Activated naive CD4-positive, alpha-beta T cell treated with anti-CD3 and anti-CD28 coated beads, Interleukin-2, amount 10 ng/mL, durations not matched to agents 7 days and 5 days (primary cell): ENCODE measurements around the gene OBSCN.
"Not testable (repeated sequence)": the region's sequence is repeated elsewhere in the genome, so short reads cannot be mapped to it uniquely, and the experiment has no call there.

Experiments
- CTCF ChIA-PET: fragments of 350-600 bp; sonication (Branson Sonifier 250); formaldehyde crosslinking; loops from one replicate; lab custom pipeline; 2021; ENCODE audit warnings: antibody characterized with exemption; lab: Charles Lee
- DNase-seq: peaks from one replicate; pipeline ENCODE4 v3.0.0-alpha.2; 2020
- H3K27ac Mint-ChIP-seq: one replicate; pipeline ENCODE4 v1.8.0; 2021; ENCODE audit warnings: mild to moderate bottlenecking, moderate library complexity, mixed read lengths
- H3K27me3 Mint-ChIP-seq: one replicate; pipeline ENCODE4 v1.8.0; 2021; ENCODE audit warnings: mild to moderate bottlenecking, mixed read lengths
- H3K36me3 Mint-ChIP-seq: one replicate; pipeline ENCODE4 v1.8.0; 2021; ENCODE audit warnings: mixed read lengths
- H3K4me1 Mint-ChIP-seq: one replicate; pipeline ENCODE4 v1.8.0; 2021; ENCODE audit warnings: mixed read lengths
- H3K4me3 Mint-ChIP-seq: one replicate; pipeline ENCODE4 v1.8.0; 2021; ENCODE audit warnings: mild to moderate bottlenecking, moderate library complexity, mixed read lengths
- H3K9me3 Mint-ChIP-seq: one replicate; pipeline ENCODE4 v1.8.0; 2021; ENCODE audit warnings: mixed read lengths

Gene OBSCN

DNA sequence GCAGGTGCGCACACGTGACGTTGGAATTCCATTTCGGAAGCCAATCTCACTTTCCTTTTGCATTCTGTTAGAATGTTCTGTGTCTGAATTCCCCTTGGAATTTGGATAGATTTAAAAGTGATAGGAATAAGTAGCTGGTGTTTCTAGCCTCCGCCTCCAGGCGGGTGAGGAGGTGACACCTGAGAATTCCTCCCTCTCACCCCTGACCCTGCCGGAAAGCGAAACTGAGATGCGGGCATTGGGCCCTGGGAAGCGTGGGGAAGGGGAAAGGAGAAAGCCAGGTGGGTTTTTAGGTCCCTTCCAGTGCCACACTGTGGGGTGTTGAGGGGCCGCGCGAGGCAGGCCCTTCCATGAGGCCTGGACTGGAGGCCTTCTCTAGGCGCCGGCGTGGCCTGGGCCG lies 61.6 kb downstream of the OBSCN start:
- H3K4me3 Mint-ChIP-seq, H3K36me3 Mint-ChIP-seq, H3K27me3 Mint-ChIP-seq, CTCF ChIA-PET, H3K27ac Mint-ChIP-seq, H3K9me3 Mint-ChIP-seq, DNase-seq, H3K4me1 Mint-ChIP-seq: not testable (repeated sequence)

DNA sequence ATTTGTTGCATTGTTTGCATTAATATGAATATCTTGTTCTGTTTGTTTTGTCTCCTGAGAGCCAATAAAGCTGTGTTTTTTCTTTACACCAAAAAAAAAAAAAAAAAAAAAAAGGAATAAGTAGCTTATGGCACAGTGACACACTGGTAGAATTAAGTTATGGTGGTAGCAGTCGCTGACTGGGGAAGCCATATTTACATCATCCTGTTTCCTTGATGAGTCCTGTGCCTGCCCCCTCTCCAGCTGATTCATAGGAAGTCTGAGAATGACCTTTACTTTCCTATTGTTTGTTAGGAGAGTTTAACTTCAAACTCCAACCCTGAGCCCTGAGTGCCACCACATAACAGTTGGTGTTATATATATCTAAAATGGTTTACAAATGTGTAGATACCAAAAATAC lies 62.2 kb downstream of the OBSCN start:
- no peak for DNase-seq
- H3K4me1 Mint-ChIP-seq = peaks cover 10% of the 10 kb centered on the region
- H3K36me3 Mint-ChIP-seq = peaks cover 3% of the 10 kb centered on the region
- H3K27ac Mint-ChIP-seq = no peak overlapping the region
- CTCF ChIA-PET = no interaction called here
- H3K27me3 Mint-ChIP-seq = no peaks in the 10 kb centered on the region
- no peaks in the 10 kb centered on the region for H3K9me3 Mint-ChIP-seq
- no peak overlapping the region for H3K4me3 Mint-ChIP-seq

DNA sequence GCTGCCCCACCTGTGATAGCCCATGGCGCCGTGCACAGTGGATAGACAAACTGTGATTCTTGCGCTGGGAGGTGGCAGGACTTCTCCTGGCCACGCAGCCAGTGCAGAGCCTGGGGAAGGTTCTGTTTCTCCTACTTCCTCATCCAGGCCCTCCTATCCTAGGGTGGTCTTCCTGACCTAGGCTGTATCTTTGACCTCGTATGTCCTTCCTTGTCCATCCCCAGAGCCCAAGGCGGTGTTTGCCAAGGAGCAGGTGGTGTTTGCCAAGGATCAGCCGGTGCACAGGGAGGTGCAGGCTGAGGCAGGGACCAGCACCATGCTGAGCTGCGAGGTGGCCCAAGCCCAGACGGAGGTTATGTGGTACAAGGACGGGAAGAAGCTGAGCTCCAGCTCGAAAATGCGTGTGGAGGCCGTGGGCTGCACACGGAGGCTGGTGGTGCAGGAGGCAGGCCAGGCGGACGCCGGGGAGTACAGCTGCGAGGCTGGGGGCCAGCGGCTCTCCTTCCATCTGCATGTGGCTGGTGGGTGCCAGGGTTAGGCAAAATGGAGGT lies 63.9 kb downstream of the OBSCN start:
- Mint-ChIP-seq H3K27me3 (no peaks in the 10 kb centered on the region), H3K36me3 (peaks cover 3% of the 10 kb centered on the region), H3K9me3 (no peaks in the 10 kb centered on the region), H3K27ac (no peak overlapping the region), H3K4me3 (no peak overlapping the region), H3K4me1 (peaks cover 15% of the 10 kb centered on the region)
- CTCF ChIA-PET = interaction anchor here (1.5 kb wide), 1 partner anchor 18 kb away, joined by 3 read pairs; no protein-coding TSS in a partner anchor
- no peak for DNase-seq

DNA sequence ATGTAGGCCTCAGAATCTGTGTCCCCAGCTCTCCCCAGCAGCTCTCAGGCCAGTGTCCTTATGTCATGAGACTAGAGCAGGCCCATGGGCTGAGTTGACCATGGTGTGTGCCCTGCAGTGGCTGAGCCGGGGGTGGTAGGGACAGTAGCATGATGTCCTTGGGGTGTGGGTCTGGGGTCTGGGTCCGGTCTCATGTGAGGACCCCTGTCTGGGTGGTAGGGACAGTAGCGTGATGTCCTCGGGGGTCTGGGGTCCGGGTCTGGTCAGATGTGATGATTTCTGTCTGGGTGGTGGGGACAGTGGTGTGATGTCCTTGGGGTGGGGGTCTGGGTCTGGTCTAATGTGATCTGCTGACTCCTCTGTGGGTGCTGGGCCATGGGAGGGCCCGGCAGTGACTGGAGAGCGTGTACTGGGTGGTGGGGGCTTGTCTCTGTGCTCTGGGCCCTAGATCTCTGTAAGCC lies 64.5 kb downstream of the OBSCN start:
- no peak overlapping the region for H3K4me3 Mint-ChIP-seq
- H3K36me3 Mint-ChIP-seq = peaks cover 3% of the 10 kb centered on the region
- CTCF ChIA-PET = interaction anchor here (1.5 kb wide), 1 partner anchor 19 kb away, joined by 3 read pairs; no protein-coding TSS in a partner anchor
- DNase-seq = no peak
- H3K27me3 Mint-ChIP-seq = no peaks in the 10 kb centered on the region
- H3K27ac Mint-ChIP-seq = no peak overlapping the region
- H3K4me1 Mint-ChIP-seq = peaks cover 15% of the 10 kb centered on the region
- no peaks in the 10 kb centered on the region for H3K9me3 Mint-ChIP-seq

DNA sequence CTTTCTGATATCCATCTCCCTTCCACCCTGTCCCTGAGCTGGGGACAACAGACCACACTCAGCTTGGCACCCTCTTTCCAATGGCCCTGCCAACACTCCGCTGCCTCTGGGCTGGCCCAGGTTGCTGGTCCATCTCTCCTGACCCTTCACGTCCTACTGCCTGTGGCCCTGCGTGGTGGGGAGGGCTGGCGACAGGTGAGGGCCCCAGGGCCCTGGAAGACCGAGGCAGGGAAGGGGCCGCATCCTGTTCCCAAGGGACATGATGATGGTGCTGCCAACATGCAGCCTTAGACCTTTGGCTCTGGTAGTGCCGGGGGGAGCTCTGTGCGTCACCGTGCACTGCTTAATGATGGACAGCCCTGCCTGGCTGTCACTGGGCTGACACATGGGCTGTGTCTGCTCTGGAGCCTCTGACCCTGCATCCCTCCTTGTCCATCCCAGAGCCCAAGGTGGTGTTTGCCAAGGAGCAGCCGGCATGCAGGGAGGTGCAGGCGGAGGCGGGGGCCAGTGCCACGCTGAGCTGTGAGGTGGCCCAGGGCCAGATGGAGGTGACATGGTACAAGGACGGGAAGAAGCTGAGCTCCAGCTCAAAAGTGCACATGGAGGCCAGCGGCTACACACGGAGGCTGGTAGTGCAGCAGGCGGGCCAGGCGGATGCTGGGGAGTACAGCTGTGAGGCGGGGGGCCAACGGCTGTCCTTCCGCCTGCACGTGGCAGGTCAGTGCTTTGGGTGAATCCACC lies 65.2 kb downstream of the OBSCN start:
- CTCF ChIA-PET = interaction anchor here (1.5 kb wide), 1 partner anchor 19 kb away, joined by 3 read pairs; no protein-coding TSS in a partner anchor
- H3K4me3 Mint-ChIP-seq = no peak overlapping the region

DNA sequence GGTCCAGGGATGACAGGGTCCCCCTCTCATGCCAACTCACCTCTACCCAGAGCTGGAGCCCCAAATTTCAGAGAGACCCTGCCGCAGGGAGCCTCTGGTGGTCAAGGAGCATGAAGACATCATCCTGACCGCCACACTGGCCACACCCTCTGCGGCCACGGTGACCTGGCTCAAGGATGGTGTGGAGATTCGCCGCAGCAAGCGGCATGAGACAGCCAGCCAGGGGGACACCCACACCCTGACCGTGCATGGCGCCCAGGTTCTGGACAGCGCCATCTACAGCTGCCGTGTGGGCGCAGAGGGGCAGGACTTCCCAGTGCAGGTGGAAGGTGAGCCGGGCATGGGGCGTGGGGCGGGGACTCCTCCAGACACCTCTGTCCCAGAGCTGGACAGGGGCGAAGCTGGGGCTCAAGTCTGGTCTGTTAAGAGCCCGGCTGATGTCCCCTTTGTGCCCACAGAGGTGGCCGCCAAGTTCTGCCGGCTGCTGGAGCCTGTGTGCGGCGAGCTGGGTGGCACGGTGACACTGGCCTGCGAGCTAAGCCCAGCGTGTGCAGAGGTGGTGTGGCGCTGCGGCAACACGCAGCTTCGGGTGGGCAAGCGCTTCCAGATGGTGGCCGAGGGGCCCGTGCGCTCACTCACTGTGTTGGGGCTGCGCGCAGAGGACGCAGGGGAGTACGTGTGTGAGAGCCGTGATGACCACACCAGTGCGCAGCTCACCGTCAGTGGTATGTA lies 66.0 kb downstream of the OBSCN start:
- DNase-seq = no peak
- Mint-ChIP-seq H3K4me3 (no peak overlapping the region), H3K27ac (no peak overlapping the region), H3K9me3 (no peaks in the 10 kb centered on the region), H3K4me1 (peaks cover 13% of the 10 kb centered on the region), H3K36me3 (peaks cover 3% of the 10 kb centered on the region), H3K27me3 (no peaks in the 10 kb centered on the region)
- CTCF ChIA-PET = no interaction called here

More for the DNA sequence above, 65.2 kb downstream of the OBSCN start:
- H3K27me3 Mint-ChIP-seq = no peaks in the 10 kb centered on the region
- H3K27ac Mint-ChIP-seq = no peak overlapping the region
- H3K36me3 Mint-ChIP-seq = peaks cover 3% of the 10 kb centered on the region
- H3K4me1 Mint-ChIP-seq = peaks cover 13% of the 10 kb centered on the region
- H3K9me3 Mint-ChIP-seq = no peaks in the 10 kb centered on the region
- no peak for DNase-seq

DNA sequence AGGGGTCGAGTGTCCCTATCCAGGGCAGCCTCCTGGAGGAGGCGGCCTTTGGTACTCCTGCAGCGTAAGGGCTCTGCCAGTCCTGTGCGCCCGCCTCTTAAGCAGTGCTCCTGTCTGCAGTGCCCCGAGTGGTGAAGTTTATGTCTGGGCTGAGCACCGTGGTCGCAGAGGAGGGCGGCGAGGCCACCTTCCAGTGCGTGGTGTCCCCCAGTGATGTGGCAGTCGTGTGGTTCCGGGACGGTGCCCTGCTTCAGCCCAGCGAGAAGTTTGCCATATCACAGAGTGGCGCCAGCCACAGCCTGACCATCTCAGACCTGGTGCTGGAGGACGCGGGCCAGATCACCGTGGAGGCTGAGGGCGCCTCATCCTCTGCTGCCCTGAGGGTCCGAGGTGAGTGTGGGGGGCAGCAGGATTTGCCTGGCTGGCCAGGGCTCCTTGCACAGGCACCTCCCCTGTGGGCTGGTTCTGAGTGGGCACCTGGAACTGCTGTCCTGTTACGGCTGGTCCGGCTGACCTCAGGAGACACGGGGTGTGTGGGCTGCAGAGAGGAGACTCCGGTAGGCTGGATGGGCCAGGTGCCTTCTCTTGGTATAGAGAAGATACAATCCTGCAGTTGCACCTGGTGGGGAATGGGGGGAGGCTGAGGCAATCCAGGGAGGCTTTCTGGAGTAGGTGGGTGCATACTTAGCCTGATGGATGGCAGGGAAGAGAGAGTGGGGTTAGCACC lies 66.8 kb downstream of the OBSCN start:
- H3K4me3 Mint-ChIP-seq = peak overlapping the region; percentile 74
- H3K27ac Mint-ChIP-seq = no peak overlapping the region
- H3K36me3 Mint-ChIP-seq = peaks cover 3% of the 10 kb centered on the region
- no peak for DNase-seq
- no peaks in the 10 kb centered on the region for H3K27me3 Mint-ChIP-seq
- CTCF ChIA-PET = interaction anchor here (1.3 kb wide), 1 partner anchor 110 kb away, joined by 4 read pairs; no protein-coding TSS in a partner anchor
- H3K4me1 Mint-ChIP-seq = peaks cover 13% of the 10 kb centered on the region
- H3K9me3 Mint-ChIP-seq = no peaks in the 10 kb centered on the region

DNA sequence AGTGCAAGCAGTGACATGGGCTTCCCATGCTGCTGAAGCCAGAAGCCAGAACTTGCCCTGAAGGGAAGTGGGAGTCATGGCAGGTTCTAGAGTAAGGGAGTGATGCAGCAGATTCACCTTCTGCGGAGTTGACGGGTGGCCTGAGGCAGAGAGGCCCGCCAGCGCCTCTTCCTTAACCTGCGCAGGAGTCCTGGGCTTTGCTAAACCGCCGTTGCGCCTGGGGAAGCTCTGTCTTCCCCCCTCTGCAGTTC lies 67.3 kb downstream of the OBSCN start:
- peak overlapping the region; percentile 67 for H3K27ac Mint-ChIP-seq

DNA sequence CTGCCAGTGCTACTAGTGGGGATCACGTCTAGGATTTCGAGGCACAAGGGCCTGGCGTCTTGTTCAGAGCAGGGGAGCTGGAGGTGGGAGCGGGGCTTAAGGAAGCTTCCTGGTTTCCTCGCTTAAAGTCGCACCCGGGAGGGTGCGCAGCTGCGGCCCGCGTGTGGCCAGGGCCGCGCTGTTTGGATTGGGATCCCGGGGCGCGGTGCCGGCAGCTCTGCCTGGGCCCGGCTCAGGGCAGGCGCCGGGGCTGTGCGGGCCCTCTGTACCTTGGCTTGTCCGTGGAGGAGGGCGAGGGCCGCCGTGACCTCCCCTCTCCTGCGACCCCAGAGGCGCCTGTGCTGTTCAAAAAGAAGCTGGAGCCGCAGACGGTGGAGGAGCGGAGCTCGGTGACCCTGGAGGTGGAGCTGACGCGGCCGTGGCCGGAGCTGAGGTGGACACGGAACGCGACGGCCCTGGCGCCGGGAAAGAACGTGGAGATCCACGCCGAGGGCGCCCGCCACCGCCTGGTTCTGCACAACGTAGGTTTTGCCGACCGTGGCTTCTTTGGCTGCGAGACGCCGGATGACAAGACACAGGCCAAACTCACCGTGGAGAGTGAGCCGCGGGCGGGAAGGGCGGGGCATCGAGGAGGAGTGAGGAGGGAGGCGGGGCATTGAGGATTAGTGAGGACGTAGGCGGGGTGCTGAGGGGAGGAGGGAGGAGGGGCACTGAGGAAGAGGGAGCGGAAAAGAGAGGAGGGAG lies 67.8 kb downstream of the OBSCN start:
- Mint-ChIP-seq H3K27ac (peak overlapping the region; percentile 67), H3K9me3 (no peaks in the 10 kb centered on the region), H3K27me3 (no peaks in the 10 kb centered on the region), H3K4me1 (peaks cover 13% of the 10 kb centered on the region), H3K36me3 (peaks cover 3% of the 10 kb centered on the region), H3K4me3 (peak overlapping the region; percentile 74)
- CTCF ChIA-PET = interaction anchor here (1.3 kb wide), 1 partner anchor 111 kb away, joined by 4 read pairs; no protein-coding TSS in a partner anchor
- DNase-seq = peak; percentile 97

More for the DNA sequence above, 67.3 kb downstream of the OBSCN start:
- H3K27me3 Mint-ChIP-seq = no peaks in the 10 kb centered on the region
- DNase-seq = no peak
- H3K36me3 Mint-ChIP-seq = peaks cover 3% of the 10 kb centered on the region
- peak overlapping the region; percentile 74 for H3K4me3 Mint-ChIP-seq
- peaks cover 13% of the 10 kb centered on the region for H3K4me1 Mint-ChIP-seq
- no peaks in the 10 kb centered on the region for H3K9me3 Mint-ChIP-seq
- CTCF ChIA-PET = interaction anchor here (1.3 kb wide), 1 partner anchor 110 kb away, joined by 4 read pairs; no protein-coding TSS in a partner anchor

DNA sequence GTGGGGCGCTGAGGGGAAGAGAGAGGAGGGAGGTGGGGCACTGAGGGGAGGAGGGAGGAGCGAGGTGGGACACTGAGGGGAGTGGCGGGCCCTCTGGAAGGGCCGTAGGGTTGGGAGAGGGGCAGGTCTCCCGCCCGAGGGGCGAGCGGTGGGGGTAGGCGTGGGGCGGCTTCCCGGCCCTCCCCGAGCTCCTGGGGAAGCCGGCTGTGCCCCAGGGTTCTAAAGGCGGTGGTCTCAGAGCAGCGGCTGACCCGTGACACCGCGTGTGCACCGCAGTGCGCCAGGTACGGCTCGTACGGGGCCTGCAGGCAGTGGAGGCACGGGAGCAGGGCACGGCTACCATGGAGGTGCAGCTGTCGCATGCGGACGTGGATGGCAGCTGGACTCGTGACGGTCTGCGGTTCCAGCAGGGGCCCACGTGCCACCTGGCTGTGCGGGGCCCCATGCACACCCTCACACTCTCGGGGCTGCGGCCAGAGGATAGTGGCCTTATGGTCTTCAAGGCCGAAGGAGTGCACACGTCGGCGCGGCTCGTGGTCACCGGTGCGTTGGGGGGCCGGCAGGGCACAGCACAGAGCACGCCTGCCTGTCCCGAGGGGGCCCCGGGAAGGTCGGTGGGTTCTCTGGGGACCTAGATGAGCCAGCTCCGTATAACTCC lies 68.5 kb downstream of the OBSCN start:
- H3K4me3 Mint-ChIP-seq = peak overlapping the region; percentile 74
- no peak overlapping the region for H3K27ac Mint-ChIP-seq
- no peak for DNase-seq
- no peaks in the 10 kb centered on the region for H3K27me3 Mint-ChIP-seq
- CTCF ChIA-PET = interaction anchor here (1.3 kb wide), 1 partner anchor 111 kb away, joined by 4 read pairs; no protein-coding TSS in a partner anchor
- no peaks in the 10 kb centered on the region for H3K9me3 Mint-ChIP-seq
- H3K36me3 Mint-ChIP-seq = peaks cover 3% of the 10 kb centered on the region
- peaks cover 13% of the 10 kb centered on the region for H3K4me1 Mint-ChIP-seq

DNA sequence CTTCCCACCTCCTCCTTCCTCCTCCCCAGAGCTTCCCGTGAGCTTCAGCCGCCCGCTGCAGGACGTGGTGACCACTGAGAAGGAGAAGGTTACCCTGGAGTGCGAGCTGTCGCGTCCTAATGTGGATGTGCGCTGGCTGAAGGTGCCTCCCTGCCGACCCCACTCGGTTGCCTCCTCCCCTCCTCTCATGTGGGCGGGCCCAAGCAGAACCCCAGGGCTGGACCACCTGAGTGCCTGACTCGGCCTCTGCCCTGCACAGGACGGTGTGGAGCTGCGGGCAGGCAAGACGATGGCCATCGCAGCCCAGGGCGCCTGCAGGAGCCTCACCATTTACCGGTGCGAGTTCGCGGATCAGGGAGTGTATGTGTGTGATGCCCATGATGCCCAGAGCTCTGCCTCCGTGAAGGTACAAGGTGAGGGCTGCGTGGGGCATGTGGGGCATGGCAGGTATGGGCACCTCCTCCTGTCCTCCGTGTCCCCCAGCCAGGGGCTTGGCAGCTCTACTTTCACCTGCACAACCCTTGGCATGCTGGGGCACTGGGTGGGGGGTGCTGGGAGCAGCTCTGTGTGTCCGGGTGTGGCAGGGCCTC lies 69.2 kb downstream of the OBSCN start:
- Mint-ChIP-seq H3K4me1 (peaks cover 13% of the 10 kb centered on the region), H3K27me3 (no peaks in the 10 kb centered on the region), H3K4me3 (peak overlapping the region; percentile 32), H3K9me3 (no peaks in the 10 kb centered on the region), H3K27ac (no peak overlapping the region), H3K36me3 (peaks cover 3% of the 10 kb centered on the region)
- DNase-seq = no peak
- CTCF ChIA-PET = no interaction called here

DNA sequence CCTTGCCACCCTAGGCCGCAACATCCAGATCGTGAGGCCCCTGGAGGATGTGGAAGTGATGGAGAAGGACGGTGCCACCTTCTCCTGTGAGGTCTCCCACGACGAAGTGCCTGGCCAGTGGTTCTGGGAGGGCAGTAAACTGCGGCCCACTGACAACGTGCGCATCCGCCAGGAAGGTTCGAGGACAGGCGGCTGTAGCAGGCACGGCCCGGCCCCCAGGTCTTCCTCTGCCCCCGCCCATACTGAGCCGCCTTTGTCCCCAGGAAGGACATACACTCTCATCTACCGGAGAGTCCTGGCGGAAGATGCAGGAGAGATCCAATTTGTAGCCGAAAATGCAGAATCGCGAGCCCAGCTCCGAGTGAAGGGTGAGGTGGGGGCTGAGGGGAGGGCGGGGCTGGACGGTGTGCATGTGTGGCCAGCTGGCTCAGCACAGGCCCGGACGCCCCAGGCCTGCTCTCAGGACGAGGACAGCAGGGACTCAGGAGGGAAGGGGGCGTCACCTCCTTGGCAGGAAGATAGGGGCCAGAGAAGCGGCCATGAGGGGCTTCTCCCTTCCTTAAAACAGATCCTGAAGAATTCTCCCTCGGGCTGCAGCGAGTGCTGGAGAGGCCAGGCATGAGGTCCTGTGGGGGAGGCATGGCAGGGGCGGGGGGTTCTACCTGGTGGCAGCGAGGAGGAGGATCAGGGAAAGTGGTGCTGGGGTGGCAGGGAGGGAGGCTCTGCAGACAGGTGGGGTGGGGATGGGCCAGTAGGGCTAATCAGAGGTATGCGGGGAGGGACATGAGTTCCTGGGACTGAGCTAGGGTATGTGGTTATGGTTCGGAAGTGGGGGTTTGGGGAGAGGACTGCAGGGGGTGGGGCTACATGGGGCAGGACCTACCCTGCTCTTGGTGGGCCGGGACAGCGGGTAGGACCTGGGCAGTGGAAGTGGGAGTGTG lies 69.9 kb downstream of the OBSCN start:
- H3K9me3 Mint-ChIP-seq = no peaks in the 10 kb centered on the region
- H3K36me3 Mint-ChIP-seq = peaks cover 3% of the 10 kb centered on the region
- H3K4me3 Mint-ChIP-seq = no peak overlapping the region
- peaks cover 13% of the 10 kb centered on the region for H3K4me1 Mint-ChIP-seq
- DNase-seq = no peak
- no peak overlapping the region for H3K27ac Mint-ChIP-seq
- H3K27me3 Mint-ChIP-seq = no peaks in the 10 kb centered on the region
- CTCF ChIA-PET = no interaction called here
